ENCODE results near the gene EHD2. TPM values are rescaled to one million over a fixed set of nuclear protein-coding genes. Genes with fewer than 3 reads are reported as not detected.

EHD2 gene
- polyA plus RNA-seq, 3 donors, result not detected

- H3K27me3 ChIP-seq (ENCODE audit: control insufficient read depth in 2 of 2, insufficient read depth in 2 of 2, low read length in 2 of 2), result no peaks in the 10 kb centered on the region
- H3K4me1 ChIP-seq (ENCODE audit: control insufficient read depth in 1 of 2, insufficient read depth in 2 of 2, low read length in 2 of 2), result no peaks in the 10 kb centered on the region
- no peak for DNase-seq
- Mint-ChIP-seq H3K4me1 (no peaks in the 10 kb centered on the region), H3K27me3 (ENCODE audit: low read depth in 3 of 3) (no peaks in the 10 kb centered on the region), H3K27ac (peak overlapping the region in 3 of 7 donors; percentile 25 to 74 (median 45)), H3K36me3 (peaks cover 39 to 68% of the 10 kb centered on the region in 2 donors), H3K4me3 (no peak overlapping the region), H3K9me3 (peaks cover 0 to 2% (median 0%) of the 10 kb centered on the region in 7 donors)
- H3K4me3 ChIP-seq (replicated peaks in 1 of 3; ENCODE audit: low read depth in 2 of 3, low read length in 3 of 3), result no peak overlapping the region
- peaks cover 24 to 84% of the 10 kb centered on the region in 2 donors for H3K36me3 ChIP-seq (replicated peaks in 1 of 2; ENCODE audit: control insufficient read depth in 1 of 2, insufficient read depth in 2 of 2, low read length in 2 of 2)
- H3K9me3 ChIP-seq (replicated peaks in 1 of 2; ENCODE audit: control insufficient read depth in 1 of 2, insufficient read depth in 1 of 2, low read length in 2 of 2), result no peaks in the 10 kb centered on the region
- no peak overlapping the region for H3K4me2 ChIP-seq (replicated peaks; ENCODE audit: extremely low read depth, low read length, poor library complexity, severe bottlenecking)
- 96% methylated on average over 6 of the region's 6 CpGs for WGBS (ENCODE audit: insufficient coverage)
- H4K20me1 ChIP-seq (ENCODE audit: insufficient read depth, low read length), result peaks cover 10% of the 10 kb centered on the region
- TF ChIP-seq, protein P1, sequence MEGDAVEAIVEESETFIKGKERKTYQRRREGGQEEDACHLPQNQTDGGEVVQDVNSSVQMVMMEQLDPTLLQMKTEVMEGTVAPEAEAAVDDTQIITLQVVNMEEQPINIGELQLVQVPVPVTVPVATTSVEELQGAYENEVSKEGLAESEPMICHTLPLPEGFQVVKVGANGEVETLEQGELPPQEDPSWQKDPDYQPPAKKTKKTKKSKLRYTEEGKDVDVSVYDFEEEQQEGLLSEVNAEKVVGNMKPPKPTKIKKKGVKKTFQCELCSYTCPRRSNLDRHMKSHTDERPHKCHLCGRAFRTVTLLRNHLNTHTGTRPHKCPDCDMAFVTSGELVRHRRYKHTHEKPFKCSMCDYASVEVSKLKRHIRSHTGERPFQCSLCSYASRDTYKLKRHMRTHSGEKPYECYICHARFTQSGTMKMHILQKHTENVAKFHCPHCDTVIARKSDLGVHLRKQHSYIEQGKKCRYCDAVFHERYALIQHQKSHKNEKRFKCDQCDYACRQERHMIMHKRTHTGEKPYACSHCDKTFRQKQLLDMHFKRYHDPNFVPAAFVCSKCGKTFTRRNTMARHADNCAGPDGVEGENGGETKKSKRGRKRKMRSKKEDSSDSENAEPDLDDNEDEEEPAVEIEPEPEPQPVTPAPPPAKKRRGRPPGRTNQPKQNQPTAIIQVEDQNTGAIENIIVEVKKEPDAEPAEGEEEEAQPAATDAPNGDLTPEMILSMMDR (IDR thresholded peaks at IDR 0.05), result no peak
- intact Hi-C loops (cut with micrococcal nuclease), result no loop called here
- H3K9ac ChIP-seq (ENCODE audit: insufficient read depth, low read length, poor library complexity, severe bottlenecking), result no peak overlapping the region
- H3K27ac ChIP-seq (ENCODE audit: low read depth in 1 of 2, low read length in 2 of 2), result no peak overlapping the region
- H3K79me2 ChIP-seq (ENCODE audit: insufficient read depth, low read length), result no peaks in the 10 kb centered on the region
- H2AFZ ChIP-seq (ENCODE audit: insufficient read depth, low read depth, low read length, poor library complexity, severe bottlenecking), result no peak overlapping the region
Observed at GRCh38 chr19:47681388-47681787, 31.8 kb upstream of the EHD2 start.

DNA sequence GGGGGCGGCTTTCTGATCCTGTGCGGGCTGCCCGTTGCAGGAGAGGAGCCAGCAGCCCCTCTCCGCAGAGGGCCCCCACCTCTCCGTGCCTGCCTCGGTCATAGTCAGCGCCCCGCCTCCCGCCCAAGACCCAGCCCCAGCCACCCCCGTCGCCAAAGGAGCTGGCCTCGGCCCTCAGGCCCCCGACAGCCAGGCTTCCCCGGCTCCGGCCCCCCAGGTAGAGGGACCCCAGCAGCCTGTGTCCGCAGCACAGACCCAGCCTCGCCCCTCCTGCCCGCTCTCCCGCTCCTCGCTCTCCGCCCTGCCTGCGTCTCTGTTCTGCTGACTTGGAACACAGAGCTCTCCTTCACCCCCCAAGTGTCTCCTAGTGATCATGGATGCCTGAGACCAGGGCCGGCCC lies 31.3 kb upstream of the EHD2 start:
- H3K4me2 ChIP-seq (replicated peaks; ENCODE audit: extremely low read depth, low read length, poor library complexity, severe bottlenecking), result no peak overlapping the region
- H3K4me1 ChIP-seq (ENCODE audit: control insufficient read depth in 1 of 2, insufficient read depth in 2 of 2, low read length in 2 of 2), result no peaks in the 10 kb centered on the region
- Mint-ChIP-seq H3K27ac (no peak overlapping the region), H3K4me3 (no peak overlapping the region), H3K27me3 (ENCODE audit: low read depth in 3 of 3) (no peaks in the 10 kb centered on the region), H3K4me1 (no peaks in the 10 kb centered on the region), H3K9me3 (peaks cover 0 to 2% (median 0%) of the 10 kb centered on the region in 7 donors), H3K36me3 (peaks cover 37 to 67% of the 10 kb centered on the region in 2 donors)
- TF ChIP-seq, protein P1 (IDR thresholded peaks at IDR 0.05), result no peak
- no peaks in the 10 kb centered on the region for H3K79me2 ChIP-seq (ENCODE audit: insufficient read depth, low read length)
- H3K9me3 ChIP-seq (replicated peaks in 1 of 2; ENCODE audit: control insufficient read depth in 1 of 2, insufficient read depth in 1 of 2, low read length in 2 of 2), result no peaks in the 10 kb centered on the region
- H3K36me3 ChIP-seq (replicated peaks in 1 of 2; ENCODE audit: control insufficient read depth in 1 of 2, insufficient read depth in 2 of 2, low read length in 2 of 2), result peaks cover 20 to 82% of the 10 kb centered on the region in 2 donors
- DNase-seq, result no peak
- intact Hi-C loops (cut with micrococcal nuclease), result no loop called here
- H2AFZ ChIP-seq (ENCODE audit: insufficient read depth, low read depth, low read length, poor library complexity, severe bottlenecking), result no peak overlapping the region
- peaks cover 10% of the 10 kb centered on the region for H4K20me1 ChIP-seq (ENCODE audit: insufficient read depth, low read length)
- H3K27me3 ChIP-seq (ENCODE audit: control insufficient read depth in 2 of 2, insufficient read depth in 2 of 2, low read length in 2 of 2), result no peaks in the 10 kb centered on the region
- no peak overlapping the region for H3K27ac ChIP-seq (ENCODE audit: low read depth in 1 of 2, low read length in 2 of 2)
- H3K4me3 ChIP-seq (replicated peaks in 1 of 3; ENCODE audit: low read depth in 2 of 3, low read length in 3 of 3), result no peak overlapping the region
- 96% methylated on average over 15 of the region's 23 CpGs for WGBS (ENCODE audit: insufficient coverage)
- H3K9ac ChIP-seq (ENCODE audit: insufficient read depth, low read length, poor library complexity, severe bottlenecking), result no peak overlapping the region
